Keratinocyte (primary cell): Measurements from ENCODE around the gene ARPP19. TPM values are rescaled to one million over a fixed set of nuclear protein-coding genes. Genes with fewer than 3 reads are reported as not detected.

Source experiments
- DNase-seq: peaks from one replicate; pipeline ENCODE4 v3.0.0-alpha.2; 2011; ENCODE audit warnings: low read depth, missing footprints, low spot score
- FAIRE-seq: peaks from 2 replicates; lab custom pipeline; 2011; peaks lifted over from hg19 to GRCh38; lab: Jason Lieb, UNC
- H2AFZ ChIP-seq: 2 replicates; pipeline ENCODE4 v1.6.0; 2012; ENCODE audit warnings: low read length, control low read depth, inconsistent platforms; ENCODE audit not compliant: control insufficient read depth
- H3K27ac ChIP-seq: 2 replicates; pipeline ENCODE4 v1.5.1; 2011; ENCODE audit warnings: low read length; ENCODE audit not compliant: control insufficient read depth, insufficient read depth
- H3K27me3 ChIP-seq: 3 replicates; pipeline ENCODE4 v1.6.0; 2011; ENCODE audit warnings: low read length; ENCODE audit not compliant: control insufficient read depth, insufficient read depth; ENCODE audit errors: extremely low read depth
- H3K36me3 ChIP-seq, 2 experiments: 2 replicates in 1 of 2; 3 replicates in 1 of 2; pipeline ENCODE4 v1.5.1; 2011; ENCODE audit warnings: low read length in 2 of 2, mild to moderate bottlenecking in 1 of 2; ENCODE audit not compliant: control insufficient read depth in 2 of 2, insufficient read depth in 2 of 2; ENCODE audit errors: extremely low read depth in 1 of 2
- H3K4me1 ChIP-seq: 3 replicates; pipeline ENCODE4 v1.5.1; 2011; ENCODE audit warnings: low read length; ENCODE audit not compliant: control insufficient read depth, insufficient read depth; ENCODE audit errors: extremely low read depth
- H3K4me2 ChIP-seq: 3 replicates; pipeline ENCODE4 v1.6.0; 2011; ENCODE audit warnings: low read depth, low read length; ENCODE audit not compliant: control insufficient read depth, insufficient read depth; ENCODE audit errors: extremely low read depth
- H3K4me3 ChIP-seq, 3 experiments: fragments of 200-600 bp in 1 of 3; sonication (generic) in 1 of 3; 2 replicates in 2 of 3; 3 replicates in 1 of 3; pipeline ENCODE4 v1.5.1; 2011 to 2016; ENCODE audit warnings: low read length in 3 of 3, mild to moderate bottlenecking in 3 of 3, control low read depth in 2 of 3, inconsistent platforms in 1 of 3, low read depth in 1 of 3, mixed read lengths in 1 of 3, mixed run types in 1 of 3, moderate library complexity in 1 of 3; ENCODE audit not compliant: control insufficient read depth in 2 of 3, insufficient read depth in 2 of 3; ENCODE audit errors: extremely low read depth in 1 of 3
- H3K79me2 ChIP-seq: 2 replicates; pipeline ENCODE4 v1.6.0; 2012; ENCODE audit warnings: low read length; ENCODE audit not compliant: control insufficient read depth, insufficient read depth
- H3K9ac ChIP-seq: 3 replicates; pipeline ENCODE4 v1.6.0; 2011; ENCODE audit warnings: low read length; ENCODE audit not compliant: control insufficient read depth, insufficient read depth; ENCODE audit errors: extremely low read depth
- H3K9me1 ChIP-seq: 3 replicates; pipeline ENCODE4 v1.6.0; 2011; ENCODE audit warnings: low read length; ENCODE audit not compliant: control insufficient read depth, insufficient read depth; ENCODE audit errors: extremely low read depth
- H3K9me3 ChIP-seq: 2 replicates; pipeline ENCODE4 v1.5.1; 2012; ENCODE audit warnings: low read depth, low read length; ENCODE audit not compliant: control insufficient read depth
- H4K20me1 ChIP-seq: 3 replicates; pipeline ENCODE4 v1.6.0; 2011; ENCODE audit warnings: low read length; ENCODE audit not compliant: control insufficient read depth, insufficient read depth; ENCODE audit errors: extremely low read depth
- CTCF ChIP-seq, 3 experiments: IDR thresholded peaks in 1 of 3; conservative IDR thresholded peaks in 1 of 3; optimal IDR thresholded peaks in 1 of 3; 2 replicates in 2 of 3; 3 replicates in 1 of 3; pipeline versions ENCODE3 to v1.5.1; 2011; ENCODE audit warnings: low read length in 3 of 3, mild to moderate bottlenecking in 3 of 3, moderate library complexity in 2 of 3, control low read depth in 1 of 3, inconsistent platforms in 1 of 3; ENCODE audit not compliant: insufficient read depth in 2 of 3; ENCODE audit errors: extremely low read depth in 1 of 3
- EZH2 ChIP-seq: IDR thresholded peaks from one replicate; pipeline ENCODE4 v1.6.1; 2012; ENCODE audit warnings: inconsistent platforms, mild to moderate bottlenecking, low read length, moderate library complexity
- dilution Hi-C: fragments of 300-500 bp; cut with MboI; formaldehyde crosslinking; loops from one replicate; pipeline ENCODE4 v1.7.0; 2020; ENCODE audit warnings: low sequenced_read_pairs; ENCODE audit not compliant: extremely low pct_ligation_motif_present
- polyA plus RNA-seq, 5 experiments: library from polyadenylated mRNA; depleted of rRNA in 3 of 5; stranded (reverse) in 3 of 5; stranded (forward) in 1 of 5; unstranded in 1 of 5; fragments of >200 nt; gene quantifications; 1 replicate in 1 of 5; 2 replicates in 3 of 5; 3 replicates in 1 of 5; pipeline versions ENCODE4 v1.2.1 to v1.2.3, GENCODE V29; 2011 to 2012; ENCODE audit warnings: missing spikeins in 2 of 5, low read depth in 1 of 5, low replicate concordance in 1 of 5

Gene ARPP19
- polyA plus RNA-seq, 1 donor (not counting 4 experiments of a cell fraction or from before 2014, with no cell fraction given) = 128 TPM

- Histone ChIP-seq H3K27me3 (no peaks in the 10 kb centered on the region), H4K20me1 (no peaks in the 10 kb centered on the region), H3K4me1 (peaks cover 51% of the 10 kb centered on the region), H3K9me3 (no peaks in the 10 kb centered on the region), H2AFZ (no peak overlapping the region), H3K9me1 (no peaks in the 10 kb centered on the region), H3K79me2 (peaks cover 78% of the 10 kb centered on the region), H3K36me3 (no peaks in the 10 kb centered on the region), H3K27ac (peak overlapping the region; percentile 69), H3K4me3 (peak overlapping the region in 1 of 3 experiments; percentile 7), H3K9ac (peak overlapping the region; percentile 41), H3K4me2 (peak overlapping the region; percentile 68)
- TF ChIP-seq EZH2 (no peak), CTCF (optimal IDR thresholded peaks at IDR 0.05 in 1 of 3, IDR thresholded peaks at IDR 0.05 in 1 of 3, conservative IDR thresholded peaks at IDR 0.05 in 1 of 3; ENCODE audit: extremely low read depth in 1 of 3, insufficient read depth in 2 of 3, low read length in 3 of 3) (no peak)
- DNase-seq (no peak), FAIRE-seq (peak; percentile 58)
- dilution Hi-C loops = no loop called here
These were observed 45.2 kb downstream of the ARPP19 start for GRCh38 chr15:52523647-52524046.

GRCh38 chr15:52523192-52523591, 45.6 kb downstream of the ARPP19 start:
- H3K79me2 ChIP-seq = peaks cover 81% of the 10 kb centered on the region
- H3K27ac ChIP-seq = peak overlapping the region; percentile 69
- peak overlapping the region in 1 of 3 experiments; percentile 7 for H3K4me3 ChIP-seq
- DNase-seq (no peak), FAIRE-seq (peak; percentile 86)
- dilution Hi-C loops = no loop called here
- TF ChIP-seq EZH2 (no peak), CTCF (optimal IDR thresholded peaks at IDR 0.05 in 1 of 3, IDR thresholded peaks at IDR 0.05 in 1 of 3, conservative IDR thresholded peaks at IDR 0.05 in 1 of 3; ENCODE audit: extremely low read depth in 1 of 3, insufficient read depth in 2 of 3, low read length in 3 of 3) (no peak)
- H3K4me1 ChIP-seq = peaks cover 53% of the 10 kb centered on the region
- H3K36me3 ChIP-seq = no peaks in the 10 kb centered on the region
- no peaks in the 10 kb centered on the region for H4K20me1 ChIP-seq
- no peaks in the 10 kb centered on the region for H3K9me1 ChIP-seq
- H3K9me3 ChIP-seq = no peaks in the 10 kb centered on the region
- H3K4me2 ChIP-seq = peak overlapping the region; percentile 68
- H3K27me3 ChIP-seq = no peaks in the 10 kb centered on the region
- peak overlapping the region; percentile 41 for H3K9ac ChIP-seq
- no peak overlapping the region for H2AFZ ChIP-seq
